GM20000 (cell line): ENCODE results near the gene FEM1A.
"Not testable (repeated sequence)": the region's sequence is repeated elsewhere in the genome, so short reads cannot be mapped to it uniquely, and the experiment has no call there.

Experiments
- DNase-seq: peaks from one replicate; pipeline ENCODE4 v3.0.0; 2012; ENCODE audit warnings: low spot score
- TF ChIP-seq, protein P1 (sequence below): IDR thresholded peaks from 2 replicates; pipeline ENCODE4 v1.5.1; 2012; ENCODE audit warnings: mild to moderate bottlenecking, control low read depth; ENCODE audit errors: extremely low read depth, missing control alignments

FEM1A gene

DNA sequence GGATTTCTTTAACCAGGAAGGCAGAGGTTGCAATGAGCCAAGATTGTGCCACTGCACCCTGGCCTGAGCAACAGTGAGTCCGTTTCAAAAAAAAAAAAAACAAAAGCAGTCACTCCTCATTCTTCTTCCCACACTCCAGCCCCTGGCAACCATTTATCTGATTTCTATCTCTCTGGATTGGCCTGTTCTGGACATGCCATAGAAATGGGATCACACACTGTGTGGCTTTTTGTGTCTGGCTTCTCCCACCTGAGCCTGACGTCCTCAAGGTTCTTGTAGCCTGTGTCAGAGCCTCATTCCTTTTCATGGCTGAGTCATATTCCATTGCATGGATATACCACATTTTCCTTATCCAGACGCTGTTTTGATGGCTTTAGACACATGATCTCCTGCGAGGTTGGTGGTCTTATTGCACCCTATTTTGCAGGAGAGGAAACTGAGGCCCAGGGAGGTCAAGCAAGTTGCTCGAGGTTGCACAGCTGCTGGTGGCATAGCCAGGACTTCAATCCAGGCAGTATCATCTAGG, 15.8 kb upstream of the FEM1A start:
- no peak for DNase-seq
- TF ChIP-seq, protein P1, sequence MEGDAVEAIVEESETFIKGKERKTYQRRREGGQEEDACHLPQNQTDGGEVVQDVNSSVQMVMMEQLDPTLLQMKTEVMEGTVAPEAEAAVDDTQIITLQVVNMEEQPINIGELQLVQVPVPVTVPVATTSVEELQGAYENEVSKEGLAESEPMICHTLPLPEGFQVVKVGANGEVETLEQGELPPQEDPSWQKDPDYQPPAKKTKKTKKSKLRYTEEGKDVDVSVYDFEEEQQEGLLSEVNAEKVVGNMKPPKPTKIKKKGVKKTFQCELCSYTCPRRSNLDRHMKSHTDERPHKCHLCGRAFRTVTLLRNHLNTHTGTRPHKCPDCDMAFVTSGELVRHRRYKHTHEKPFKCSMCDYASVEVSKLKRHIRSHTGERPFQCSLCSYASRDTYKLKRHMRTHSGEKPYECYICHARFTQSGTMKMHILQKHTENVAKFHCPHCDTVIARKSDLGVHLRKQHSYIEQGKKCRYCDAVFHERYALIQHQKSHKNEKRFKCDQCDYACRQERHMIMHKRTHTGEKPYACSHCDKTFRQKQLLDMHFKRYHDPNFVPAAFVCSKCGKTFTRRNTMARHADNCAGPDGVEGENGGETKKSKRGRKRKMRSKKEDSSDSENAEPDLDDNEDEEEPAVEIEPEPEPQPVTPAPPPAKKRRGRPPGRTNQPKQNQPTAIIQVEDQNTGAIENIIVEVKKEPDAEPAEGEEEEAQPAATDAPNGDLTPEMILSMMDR = no peak

DNA sequence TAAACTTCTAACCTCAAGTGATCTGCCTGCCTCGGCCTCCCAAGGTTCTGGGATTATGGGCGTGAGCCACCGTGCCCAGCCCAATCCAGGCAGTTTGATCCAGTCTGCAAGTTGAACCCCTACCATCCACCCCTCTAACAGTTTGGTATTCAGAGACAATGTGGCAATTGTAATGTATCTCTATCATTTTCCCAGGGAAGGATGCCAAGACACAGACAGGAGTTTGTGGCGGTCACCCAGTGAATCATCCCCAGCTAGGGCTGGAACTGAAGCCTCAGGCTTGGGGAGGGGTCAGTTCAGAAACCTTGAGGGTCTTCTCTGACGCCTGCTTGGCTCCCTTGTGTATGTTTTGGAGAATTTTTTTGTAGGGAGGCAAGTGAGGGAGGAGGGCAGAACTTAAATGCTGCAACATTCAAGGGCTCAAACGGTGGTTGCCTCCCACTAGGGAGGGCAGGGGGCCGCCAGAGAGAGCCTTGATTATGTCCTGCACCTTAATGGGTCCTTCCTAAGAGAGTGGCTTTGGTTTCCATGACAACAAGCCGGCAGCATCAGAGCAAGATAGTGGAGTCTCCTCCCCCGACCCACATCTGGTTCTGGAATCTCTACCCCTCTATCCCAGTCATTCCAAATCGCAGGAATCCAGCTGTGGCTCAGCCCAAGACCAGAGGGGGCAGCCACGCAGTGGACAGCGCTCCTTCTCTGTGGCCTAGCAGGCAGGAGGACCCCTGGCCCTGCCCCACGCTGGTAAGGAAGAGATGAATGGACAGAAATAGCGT, 14.9 kb upstream of the FEM1A start:
- DNase-seq = no peak
- TF ChIP-seq, protein P1 = no peak

DNA sequence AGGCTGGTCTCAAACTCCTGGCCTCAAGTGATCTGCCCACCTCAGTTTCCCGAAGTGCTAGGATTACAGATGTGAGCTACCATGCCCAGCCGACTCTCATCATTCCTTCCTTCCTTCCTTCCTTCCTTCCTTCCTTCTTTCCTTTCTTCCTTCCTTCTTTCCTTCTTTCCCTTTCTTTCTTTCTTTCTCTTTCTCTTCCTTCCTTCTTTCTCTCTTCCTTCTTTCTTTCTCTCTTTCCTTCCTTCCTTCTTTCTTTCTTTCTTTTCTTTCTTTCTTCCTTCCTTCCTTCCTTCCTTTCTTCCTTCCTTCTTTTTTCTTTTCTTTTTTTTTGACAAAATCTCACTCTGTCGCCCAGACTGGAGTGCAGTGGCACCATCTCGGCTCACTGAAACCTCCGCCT, 13.4 kb upstream of the FEM1A start:
- not testable (repeated sequence) for DNase-seq

DNA sequence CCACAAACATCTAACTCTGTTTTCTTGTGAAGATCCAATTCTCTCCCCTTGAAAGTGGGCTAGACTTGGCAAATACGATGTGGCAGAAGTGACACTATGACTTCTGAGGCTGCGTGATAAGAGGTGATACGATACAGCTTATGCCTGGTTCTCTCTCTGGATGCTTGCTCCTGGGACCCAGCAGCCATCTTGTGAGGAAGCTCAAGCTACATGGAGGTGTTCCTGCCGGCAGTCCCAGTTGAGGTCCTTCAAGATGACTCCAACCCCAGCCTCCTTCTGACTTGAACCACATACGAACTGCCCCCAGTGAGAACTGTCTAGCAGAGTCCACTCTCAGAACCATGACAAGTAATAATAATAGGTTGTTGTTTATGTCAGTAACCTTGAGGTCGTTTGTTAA, 10.7 kb upstream of the FEM1A start:
- TF ChIP-seq, protein P1 = no peak

DNA sequence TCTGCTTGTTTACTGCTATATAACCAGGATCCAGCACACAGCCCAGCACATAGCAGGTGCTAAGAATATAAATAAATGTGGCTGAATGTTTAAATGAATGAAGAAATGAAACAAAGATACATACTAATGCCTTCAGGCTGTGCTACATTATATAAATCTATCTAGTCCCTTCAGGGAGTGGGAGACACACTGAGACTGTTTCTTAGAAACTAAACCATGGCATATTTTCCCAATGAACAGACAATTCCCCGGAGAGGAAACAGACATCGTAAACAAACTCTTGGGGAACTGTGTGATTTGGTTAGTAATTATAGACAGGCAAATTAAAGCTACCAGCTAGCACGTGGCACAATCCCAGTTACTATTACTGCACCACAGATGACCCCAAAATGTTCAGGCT, 9.7 kb upstream of the FEM1A start:
- TF ChIP-seq, protein P1 = no peak
- DNase-seq = no peak

More for the DNA sequence above, 10.7 kb upstream of the FEM1A start:
- no peak for DNase-seq

DNA sequence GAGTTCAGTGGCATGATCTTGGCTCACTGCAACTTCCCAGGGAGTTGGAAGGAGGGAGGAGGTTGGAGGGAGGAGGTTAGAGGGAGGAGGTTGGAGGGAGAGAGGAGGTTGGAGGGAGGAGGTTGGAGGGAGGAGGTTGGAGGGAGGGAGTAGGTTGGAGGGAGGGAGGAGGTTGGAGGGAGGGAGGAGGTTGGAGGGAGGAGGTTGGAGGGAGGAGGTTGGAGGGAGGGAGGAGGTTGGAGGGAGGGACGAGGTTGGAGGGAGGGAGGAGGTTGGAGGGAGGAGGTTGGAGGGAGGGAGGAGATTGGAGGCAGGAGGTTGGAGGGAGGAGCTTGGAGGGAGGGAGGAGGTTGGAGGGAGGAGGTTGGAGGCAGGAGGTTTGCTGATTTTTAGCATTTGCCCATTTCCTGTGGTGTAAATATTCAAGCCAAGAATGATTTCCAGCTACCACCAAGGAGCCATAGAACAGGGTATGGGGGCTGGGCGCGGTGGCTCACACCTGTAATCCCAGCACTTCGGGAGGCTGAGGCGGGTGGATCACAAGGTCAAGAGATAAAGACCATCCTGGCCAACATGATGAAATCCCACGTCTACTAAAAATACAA, 5.0 kb upstream of the FEM1A start:
- not testable (repeated sequence) for DNase-seq

DNA sequence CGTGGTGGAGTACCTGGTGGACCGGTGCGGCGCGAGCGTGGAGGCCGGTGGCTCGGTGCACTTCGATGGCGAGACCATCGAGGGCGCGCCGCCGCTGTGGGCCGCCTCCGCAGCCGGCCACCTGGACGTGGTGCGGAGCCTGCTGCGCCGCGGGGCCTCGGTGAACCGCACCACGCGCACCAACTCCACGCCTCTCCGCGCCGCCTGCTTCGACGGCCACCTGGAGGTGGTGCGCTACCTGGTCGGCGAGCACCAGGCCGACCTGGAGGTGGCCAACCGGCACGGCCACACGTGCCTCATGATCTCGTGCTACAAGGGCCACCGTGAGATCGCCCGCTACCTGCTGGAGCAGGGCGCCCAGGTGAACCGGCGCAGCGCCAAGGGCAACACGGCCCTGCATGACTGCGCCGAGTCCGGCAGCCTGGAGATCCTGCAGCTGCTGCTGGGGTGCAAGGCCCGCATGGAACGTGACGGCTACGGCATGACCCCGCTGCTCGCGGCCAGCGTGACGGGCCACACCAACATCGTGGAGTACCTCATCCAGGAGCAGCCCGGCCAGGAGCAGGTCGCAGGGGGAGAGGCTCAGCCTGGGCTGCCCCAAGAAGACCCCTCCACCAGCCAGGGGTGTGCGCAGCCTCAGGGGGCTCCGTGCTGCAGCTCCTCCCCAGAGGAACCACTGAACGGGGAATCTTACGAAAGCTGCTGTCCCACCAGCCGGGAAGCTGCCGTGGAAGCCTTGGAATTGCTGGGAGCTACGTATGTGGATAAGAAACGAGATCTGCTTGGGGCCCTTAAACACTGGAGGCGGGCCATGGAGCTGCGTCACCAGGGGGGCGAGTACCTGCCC, 708 bp downstream of the FEM1A start:
- not testable (repeated sequence) for DNase-seq

DNA sequence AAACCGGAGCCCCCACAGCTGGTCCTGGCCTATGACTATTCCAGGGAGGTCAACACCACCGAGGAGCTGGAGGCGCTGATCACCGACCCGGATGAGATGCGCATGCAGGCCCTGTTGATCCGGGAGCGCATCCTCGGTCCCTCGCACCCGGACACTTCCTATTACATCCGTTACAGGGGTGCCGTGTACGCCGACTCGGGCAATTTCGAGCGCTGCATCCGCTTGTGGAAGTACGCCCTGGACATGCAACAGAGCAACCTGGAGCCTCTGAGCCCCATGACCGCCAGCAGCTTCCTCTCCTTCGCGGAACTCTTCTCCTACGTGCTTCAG, 1.3 kb downstream of the FEM1A start:
- DNase-seq = not testable (repeated sequence)

DNA sequence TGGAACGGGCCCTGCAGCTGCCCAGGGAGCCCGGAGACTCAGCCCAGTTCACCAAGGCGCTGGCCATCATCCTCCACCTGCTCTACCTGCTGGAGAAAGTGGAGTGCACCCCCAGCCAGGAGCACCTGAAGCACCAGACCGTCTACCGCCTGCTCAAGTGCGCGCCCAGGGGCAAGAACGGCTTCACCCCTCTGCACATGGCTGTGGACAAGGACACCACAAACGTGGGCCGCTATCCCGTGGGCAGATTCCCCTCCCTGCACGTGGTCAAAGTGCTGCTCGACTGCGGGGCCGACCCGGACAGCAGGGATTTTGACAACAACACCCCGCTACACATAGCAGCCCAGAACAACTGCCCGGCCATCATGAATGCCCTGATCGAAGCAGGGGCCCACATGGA, 1.7 kb downstream of the FEM1A start:
- DNase-seq = not testable (repeated sequence)

DNA sequence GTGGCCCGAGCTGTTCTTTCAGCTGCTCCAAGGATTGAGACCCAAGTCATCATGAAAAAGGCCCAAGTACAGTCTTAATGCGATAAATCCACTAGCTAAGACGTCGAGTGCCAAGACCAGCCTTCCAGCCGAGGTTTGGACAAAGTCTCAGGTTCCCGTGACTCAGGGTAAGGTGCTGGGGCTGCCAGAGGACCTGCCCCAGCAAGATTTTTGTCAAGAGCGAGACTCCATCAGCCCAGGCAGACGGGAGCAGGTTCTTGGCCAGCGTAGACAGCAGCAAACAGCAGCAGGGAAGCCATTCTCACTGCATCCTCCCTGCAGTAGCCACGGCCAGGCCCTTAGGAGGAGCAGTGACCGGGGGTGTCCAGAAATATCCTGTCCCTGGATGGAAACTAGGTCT, 3.4 kb downstream of the FEM1A start:
- TF ChIP-seq, protein P1 = no peak
- DNase-seq = no peak
